Sigmoid colon (tissue), 7 donors: ENCODE measurements around the gene RHBDD3. TPM values are rescaled to one million over a fixed set of nuclear protein-coding genes. Genes with fewer than 3 reads are reported as not detected.

ENCODE experiments used
- DNase-seq: peaks from one replicate; pipeline ENCODE4 v3.0.0-alpha.2; 2019
- H3K27ac ChIP-seq, 4 donors: fragments of 200-600 bp; sonication (generic); one replicate each; pipeline ENCODE4 v1.5.1; 2016 to 2019; ENCODE audit warnings: mild to moderate bottlenecking in 1 of 4
- H3K27me3 ChIP-seq, 3 donors: fragments of 200-600 bp; sonication (generic); one replicate each; pipeline ENCODE4 v1.5.1; 2019; ENCODE audit warnings: mild to moderate bottlenecking in 1 of 3
- H3K36me3 ChIP-seq, 4 donors: fragments of 200-600 bp; sonication (generic); one replicate each; pipeline ENCODE4 v1.5.1; 2016 to 2019
- H3K4me1 ChIP-seq, 4 donors: fragments of 200-600 bp; sonication (generic); one replicate each; pipeline ENCODE4 v1.5.1; 2017 to 2019
- H3K4me3 ChIP-seq, 4 donors: fragments of 200-600 bp; sonication (generic); one replicate each; pipeline ENCODE4 v1.5.1; 2017 to 2019; ENCODE audit warnings: mild to moderate bottlenecking in 2 of 4, moderate library complexity in 1 of 4
- H3K9me3 ChIP-seq, 4 donors: fragments of 200-600 bp in 3 of 4; sonication (generic) in 3 of 4; one replicate each; pipeline versions ENCODE4 v1.5.1 to v1.6.1; 2013 to 2019
- CTCF ChIP-seq, 4 experiments: fragments of 450-650 bp in 3 of 4; fragments of 200-600 bp in 1 of 4; IDR thresholded peaks; one replicate each; pipeline ENCODE4 v1.5.1; 2016 to 2019; ENCODE audit warnings: antibody characterized with exemption in 4 of 4, mild to moderate bottlenecking in 3 of 4, moderate library complexity in 2 of 4
- EP300 ChIP-seq, 4 donors: sonication (generic); formaldehyde crosslinking; IDR thresholded peaks; one replicate each; pipeline ENCODE4 v1.6.1; 2017; ENCODE audit warnings: antibody characterized with exemption in 4 of 4
- POLR2A ChIP-seq, 2 donors: fragments of 450-650 bp; IDR thresholded peaks; one replicate each; pipeline ENCODE4 v1.6.1; 2016; ENCODE audit warnings: antibody characterized with exemption in 2 of 2, mild to moderate bottlenecking in 2 of 2, moderate library complexity in 2 of 2
- POLR2AphosphoS5 ChIP-seq, 4 donors: sonication (generic); formaldehyde crosslinking; IDR thresholded peaks; one replicate each; pipeline ENCODE4 v1.6.1; 2017; ENCODE audit warnings: antibody characterized with exemption in 4 of 4
- WGBS, 2 donors: extraction: QIAGEN DNeasy Blood & Tissue Kit; methylation state at CpG; one replicate each; pipeline ENCODE4 v1.1.7; 2013; 5-methylcytosine and 5-hydroxymethylcytosine counted together
- intact Hi-C: fragments of 100-400 bp; cut with DNase I; formaldehyde crosslinking; loops from one replicate; pipeline ENCODE4 v1.15.1; 2023
- polyA plus RNA-seq, 3 donors: library from polyadenylated mRNA; stranded (reverse); fragments of 200-250 nt; gene quantifications; one replicate each; pipeline ENCODE4 v1.2.3, GENCODE V29; 2013
- total RNA-seq, 4 donors: library from RNA; depleted of rRNA; stranded (reverse); fragments of >200 nt; gene quantifications; one replicate each; pipeline ENCODE4 v1.1.0, GENCODE V29; 2016
- donor health status: healthy with polysubstance abuse.
- donor health status: Bipolar disorder and iron deficiency.
- donor health status: healthy.

RHBDD3 gene
- total and polyA plus RNA-seq, 7 donors, result 5.4 to 40.7 (median 16.4) TPM

GRCh38 chr22:29314537-29315285 lies 46.9 kb upstream of the RHBDD3 start:
- TF ChIP-seq POLR2AphosphoS5 (IDR thresholded peaks at IDR 0.05), result no peak
- TF ChIP-seq CTCF (IDR thresholded peaks at IDR 0.05), result no peak
- TF ChIP-seq POLR2A (IDR thresholded peaks at IDR 0.05), result no peak
- no peak for TF ChIP-seq EP300 (IDR thresholded peaks at IDR 0.05)
- H3K4me3 ChIP-seq, result peak overlapping the region in 3 of 4 donors; percentile 18 to 43 (median 41)
- peaks cover 0 to 62% (median 56%) of the 10 kb centered on the region in 4 donors for H3K4me1 ChIP-seq
- 1 to 3% methylated on average over 69 of the region's 69 CpGs for WGBS, 2 donors
- peaks cover 28 to 35% (median 34%) of the 10 kb centered on the region in 3 donors for H3K27me3 ChIP-seq
- no peaks in the 10 kb centered on the region for H3K36me3 ChIP-seq
- no peaks in the 10 kb centered on the region for H3K9me3 ChIP-seq
- intact Hi-C loops, result no loop called here
- no peak overlapping the region for H3K27ac ChIP-seq
- DNase-seq, result no peak

GRCh38 chr22:29313576-29314466 lies 46.0 kb upstream of the RHBDD3 start:
- DNase-seq, result peak; percentile 70
- peaks cover 0 to 71% (median 65%) of the 10 kb centered on the region in 4 donors for H3K4me1 ChIP-seq
- H3K27ac ChIP-seq, result no peak overlapping the region
- WGBS, 2 donors, result 11 to 22% methylated on average over 51 of the region's 51 CpGs
- intact Hi-C loops, result no loop called here
- TF ChIP-seq POLR2AphosphoS5 (IDR thresholded peaks at IDR 0.05) (peak in 1 of 4 donors; percentile 1), POLR2A (IDR thresholded peaks at IDR 0.05) (no peak)
- peaks cover 28 to 35% (median 34%) of the 10 kb centered on the region in 3 donors for H3K27me3 ChIP-seq
- H3K4me3 ChIP-seq, result peak overlapping the region in 1 of 4 donors; percentile 16
- H3K9me3 ChIP-seq, result no peaks in the 10 kb centered on the region
- H3K36me3 ChIP-seq, result no peaks in the 10 kb centered on the region

GRCh38 chr22:29313126-29313575 lies 45.4 kb upstream of the RHBDD3 start:
- TF ChIP-seq CTCF (IDR thresholded peaks at IDR 0.05) (peak; percentile 22 to 60 (median 38)), POLR2A (IDR thresholded peaks at IDR 0.05) (no peak), POLR2AphosphoS5 (IDR thresholded peaks at IDR 0.05) (peak in 3 of 4 donors; percentile 23 to 34 (median 26))
- Histone ChIP-seq H3K4me1 (peaks cover 0 to 77% (median 72%) of the 10 kb centered on the region in 4 donors), H3K27ac (no peak overlapping the region), H3K36me3 (no peaks in the 10 kb centered on the region), H3K27me3 (peaks cover 28 to 35% (median 34%) of the 10 kb centered on the region in 3 donors), H3K4me3 (peak overlapping the region in 1 of 4 donors; percentile 16), H3K9me3 (no peaks in the 10 kb centered on the region)
- no peak for DNase-seq
- intact Hi-C loops, result no loop called here
- WGBS, 2 donors, result 18% methylated on average over 44 of the region's 44 CpGs

GRCh38 chr22:29312218-29313125 lies 44.7 kb upstream of the RHBDD3 start:
- Histone ChIP-seq H3K27ac (peak overlapping the region in 3 of 4 donors; percentile 86 to 94 (median 90)), H3K27me3 (peaks cover 28 to 35% (median 34%) of the 10 kb centered on the region in 3 donors), H3K4me3 (no peak overlapping the region), H3K9me3 (no peaks in the 10 kb centered on the region), H3K36me3 (no peaks in the 10 kb centered on the region), H3K4me1 (peaks cover 0 to 84% (median 79%) of the 10 kb centered on the region in 4 donors)
- 75 to 89% methylated on average over 25 of the region's 25 CpGs for WGBS, 2 donors
- TF ChIP-seq CTCF (IDR thresholded peaks at IDR 0.05) (no peak), POLR2AphosphoS5 (IDR thresholded peaks at IDR 0.05) (no peak), EP300 (IDR thresholded peaks at IDR 0.05) (no peak), POLR2A (IDR thresholded peaks at IDR 0.05) (no peak)
- intact Hi-C loops, result no loop called here
- peak; percentile 65 for DNase-seq
